ENCODE measurements around the gene CCR8.
"Not testable (repeated sequence)": the region's sequence is repeated elsewhere in the genome, so short reads cannot be mapped to it uniquely, and the experiment has no call there.

Gene CCR8

DNA sequence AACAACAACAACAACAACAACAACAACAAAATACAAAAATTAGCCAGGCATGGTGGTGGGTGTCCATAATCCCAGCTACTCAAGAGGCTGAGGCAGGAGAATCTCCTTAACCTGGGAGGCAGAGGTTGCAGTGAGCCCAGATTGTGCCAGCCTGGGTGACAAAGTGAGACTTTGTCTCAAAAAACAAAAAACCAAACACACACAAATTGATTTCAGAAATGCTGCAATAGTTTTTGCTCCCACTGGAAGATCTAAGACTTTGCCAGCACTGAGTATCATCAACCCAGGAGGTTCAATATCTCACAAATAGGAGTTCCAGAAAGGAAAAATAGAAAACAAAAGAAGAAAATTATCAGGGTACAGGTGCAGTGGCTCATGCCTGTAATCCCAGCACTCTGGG, 16.2 kb upstream of the CCR8 start:
- no peak for DNase-seq (ENCODE audit: low read depth in 4 of 4, low spot score in 1 of 4)

GRCh38 chr3:39315420-39315819, 14.1 kb upstream of the CCR8 start:
- no peak for DNase-seq (ENCODE audit: low read depth in 4 of 4, low spot score in 1 of 4)

DNA sequence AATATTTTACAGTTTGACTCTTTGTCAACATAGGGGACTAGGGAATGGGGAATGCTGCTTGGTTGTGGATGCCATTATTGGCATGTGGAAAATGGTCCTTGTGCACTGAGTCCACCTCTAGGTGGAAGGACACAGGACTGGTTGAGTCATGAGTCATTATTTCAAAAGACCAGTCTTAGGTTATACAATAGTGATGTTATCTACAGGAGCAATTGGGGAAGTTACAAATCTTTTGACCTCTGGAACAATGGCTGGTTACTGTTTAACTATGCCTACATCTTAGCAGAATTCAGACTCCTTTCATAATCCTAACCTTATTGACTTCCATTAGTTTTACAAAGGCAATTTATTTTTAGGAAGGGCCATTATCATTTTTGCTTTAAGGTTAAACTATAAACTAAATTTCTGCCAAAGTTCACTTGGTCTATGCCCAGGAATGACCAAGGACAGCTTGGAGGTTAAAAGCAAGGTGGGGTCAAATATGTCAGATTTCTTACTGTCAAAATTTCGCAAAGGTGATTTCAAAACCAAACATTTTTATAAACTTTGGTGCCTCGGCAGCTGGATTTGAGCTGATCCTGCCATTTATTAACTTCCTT, 11.8 kb upstream of the CCR8 start:
- DNase-seq (ENCODE audit: low read depth in 4 of 4, low spot score in 1 of 4) = no peak

DNA sequence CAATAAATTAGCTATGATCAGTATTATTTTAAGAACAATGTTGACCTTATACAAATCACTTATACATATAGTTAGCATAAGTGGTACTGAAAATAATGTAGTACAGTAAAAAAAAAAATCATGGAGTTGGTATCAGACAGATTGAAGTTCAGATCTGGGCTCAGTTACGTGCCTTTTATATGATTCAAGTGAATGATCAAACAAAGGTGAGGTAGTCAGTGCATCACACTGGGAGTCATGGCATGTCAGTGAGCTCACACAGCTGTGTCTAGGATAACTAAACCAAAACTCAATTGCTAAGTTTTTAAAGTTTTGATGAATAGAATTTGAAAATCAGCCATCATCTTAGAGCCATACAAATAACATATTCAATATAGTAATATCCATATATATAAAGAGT, 11.2 kb upstream of the CCR8 start:
- DNase-seq (ENCODE audit: low read depth in 4 of 4, low spot score in 1 of 4) = no peak

DNA sequence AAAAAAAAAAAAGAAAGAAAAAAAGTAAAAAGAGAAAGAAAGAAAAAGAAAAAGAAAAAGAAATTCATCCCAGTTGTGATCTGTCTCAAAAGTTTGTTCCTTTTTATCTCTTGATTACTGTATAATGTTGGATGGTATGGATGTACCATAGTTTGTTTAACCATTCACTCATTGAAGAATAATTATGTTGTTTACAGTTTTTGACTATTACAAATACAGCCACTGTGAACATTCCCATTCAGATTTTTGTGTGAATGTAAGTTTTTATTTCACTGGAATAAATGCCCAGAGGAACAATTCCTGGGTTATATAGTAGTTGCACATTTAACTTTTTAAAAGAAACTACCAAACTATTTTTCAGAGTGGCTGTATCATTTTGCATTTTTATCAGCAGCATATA, 10.3 kb upstream of the CCR8 start:
- no peak for DNase-seq (ENCODE audit: low read depth in 4 of 4, low spot score in 1 of 4)

DNA sequence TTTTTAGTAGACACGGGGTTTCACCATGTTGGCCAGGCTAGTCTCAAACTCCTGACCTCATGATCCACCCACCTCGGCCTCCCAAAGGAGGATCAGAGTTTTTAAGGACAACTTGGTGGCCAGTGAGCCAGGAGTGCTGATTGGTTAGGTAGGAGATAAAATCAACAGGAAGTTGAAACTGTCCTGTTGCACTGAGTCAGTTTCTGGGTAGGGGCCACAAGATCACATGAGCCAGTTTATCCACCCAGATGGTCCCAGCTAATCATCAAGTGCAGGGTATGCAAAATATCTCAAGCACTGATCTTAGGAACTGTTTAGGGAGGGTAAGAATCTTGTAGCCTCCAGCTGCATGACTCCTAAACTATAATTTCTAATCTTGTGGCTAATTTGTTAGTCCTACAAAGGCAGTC, 7.9 kb upstream of the CCR8 start:
- not testable (repeated sequence) for DNase-seq (ENCODE audit: low read depth in 4 of 4, low spot score in 1 of 4)

DNA sequence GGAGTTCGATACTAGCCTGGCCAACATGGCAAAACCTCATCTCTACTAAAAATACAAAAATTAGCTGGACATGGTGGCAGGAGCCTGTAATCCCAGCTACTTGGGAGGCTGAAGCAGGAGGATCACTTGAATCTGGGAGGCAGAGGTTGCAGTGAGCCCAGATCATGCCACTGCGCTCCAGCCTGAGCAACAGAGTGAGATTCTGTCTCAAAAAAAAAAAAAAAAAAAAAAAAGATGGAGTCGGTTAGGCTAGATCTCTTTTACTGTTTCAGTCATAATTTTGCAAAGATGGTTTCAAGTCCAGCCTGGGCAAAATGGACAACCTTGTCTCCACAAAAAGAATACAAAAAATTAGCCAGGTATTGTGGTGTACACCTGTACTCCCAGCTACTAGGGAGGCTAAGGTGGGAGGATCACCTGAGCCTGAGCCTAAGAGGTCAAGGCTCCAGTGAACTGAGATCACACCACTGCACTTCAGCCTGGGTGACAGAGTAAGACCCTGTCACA, 7.2 kb upstream of the CCR8 start:
- not testable (repeated sequence) for DNase-seq (ENCODE audit: low read depth in 4 of 4, low spot score in 1 of 4)

DNA sequence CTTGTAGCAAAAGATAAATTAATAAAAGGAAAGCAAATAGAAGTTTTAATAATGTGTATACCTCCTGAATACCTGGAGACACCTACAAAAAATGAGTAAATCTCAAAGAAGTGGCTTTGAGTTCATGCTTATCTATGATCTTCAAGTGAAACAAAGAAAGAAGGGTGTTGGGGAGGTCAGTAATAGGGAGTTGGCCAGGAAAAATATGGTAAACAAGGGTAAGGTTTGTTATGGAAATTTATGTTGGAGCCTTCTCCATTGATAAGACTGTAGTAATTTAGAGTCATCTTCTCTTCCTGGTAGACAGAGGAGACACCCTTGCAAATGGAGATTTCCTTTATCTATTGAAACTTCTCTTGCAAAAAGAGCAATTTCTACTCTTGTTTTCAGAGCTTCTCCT, 6.6 kb upstream of the CCR8 start:
- DNase-seq (ENCODE audit: low read depth in 4 of 4, low spot score in 1 of 4) = no peak

DNA sequence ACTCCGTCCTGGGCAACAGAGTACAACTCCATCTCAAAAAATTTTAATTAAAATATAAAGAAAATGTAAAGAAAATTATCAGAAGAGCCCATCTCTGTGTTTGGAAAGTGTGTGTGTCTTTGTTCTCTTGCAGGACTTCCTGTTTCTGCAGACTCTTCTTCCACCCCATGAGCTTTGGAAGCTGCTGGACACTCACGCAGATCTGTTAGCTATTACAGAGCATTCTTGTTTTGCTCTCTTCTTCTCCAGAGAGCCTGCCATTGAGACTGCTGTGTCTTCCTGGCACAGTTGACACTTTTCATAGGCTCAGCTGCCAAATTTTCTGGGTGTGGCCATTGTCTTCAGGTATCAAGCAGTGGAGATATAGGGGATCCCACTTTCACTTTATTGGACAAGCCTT, 6.0 kb upstream of the CCR8 start:
- DNase-seq (ENCODE audit: low read depth in 4 of 4, low spot score in 1 of 4) = no peak

DNA sequence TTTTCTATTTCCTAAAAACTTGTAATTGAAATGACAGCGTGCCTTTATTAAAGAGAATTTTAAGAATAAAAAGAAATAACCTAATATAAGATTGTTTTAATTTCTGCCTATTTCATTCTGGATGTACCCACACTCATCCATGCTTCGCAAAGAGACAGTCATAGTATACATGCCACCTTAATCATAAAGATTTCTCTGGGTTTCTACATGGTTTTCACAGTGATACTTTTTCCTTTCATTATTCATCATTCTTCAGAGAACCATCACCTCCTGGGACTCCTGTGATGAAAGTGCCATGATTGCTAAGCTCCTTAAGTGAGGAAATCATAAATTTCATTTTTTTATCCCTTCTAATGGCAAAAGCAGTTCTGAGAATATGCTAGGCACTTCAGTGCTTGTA, 4.3 kb upstream of the CCR8 start:
- DNase-seq (ENCODE audit: low read depth in 4 of 4, low spot score in 1 of 4) = no peak

GRCh38 chr3:39327053-39327745, 2.3 kb upstream of the CCR8 start:
- no peak for DNase-seq (ENCODE audit: low read depth in 4 of 4, low spot score in 1 of 4)

GRCh38 chr3:39327746-39328349, 1.7 kb upstream of the CCR8 start:
- DNase-seq (ENCODE audit: low read depth in 4 of 4, low spot score in 1 of 4) = peak in 2 of 4 experiments; percentile 2 to 28

- DNase-seq (ENCODE audit: low read depth in 4 of 4, low spot score in 1 of 4) = no peak
Measured at GRCh38 chr3:39330824-39331223, 1.3 kb downstream of the CCR8 start.

DNA sequence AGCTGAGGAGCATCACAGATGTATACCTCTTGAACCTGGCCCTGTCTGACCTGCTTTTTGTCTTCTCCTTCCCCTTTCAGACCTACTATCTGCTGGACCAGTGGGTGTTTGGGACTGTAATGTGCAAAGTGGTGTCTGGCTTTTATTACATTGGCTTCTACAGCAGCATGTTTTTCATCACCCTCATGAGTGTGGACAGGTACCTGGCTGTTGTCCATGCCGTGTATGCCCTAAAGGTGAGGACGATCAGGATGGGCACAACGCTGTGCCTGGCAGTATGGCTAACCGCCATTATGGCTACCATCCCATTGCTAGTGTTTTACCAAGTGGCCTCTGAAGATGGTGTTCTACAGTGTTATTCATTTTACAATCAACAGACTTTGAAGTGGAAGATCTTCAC, 3.0 kb downstream of the CCR8 start:
- no peak for DNase-seq (ENCODE audit: low read depth in 4 of 4, low spot score in 1 of 4)

DNA sequence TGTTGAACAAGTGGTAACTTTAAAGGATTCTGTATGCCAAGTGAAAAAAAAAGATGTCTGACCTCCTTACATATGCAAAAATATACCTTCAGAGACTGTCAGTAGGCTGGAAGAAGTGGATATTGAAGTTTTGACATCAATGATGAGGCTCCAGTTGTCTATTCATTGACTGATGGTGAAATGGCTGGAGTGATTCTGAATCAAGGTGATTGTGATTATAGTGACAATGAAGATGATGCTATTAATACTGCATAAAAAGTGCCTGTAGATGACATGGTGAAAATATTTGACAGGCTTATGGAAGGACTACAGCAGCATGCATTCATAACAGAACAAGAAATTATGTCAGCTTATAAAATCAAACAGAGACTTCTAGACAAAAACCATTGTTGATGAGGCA, 4.1 kb downstream of the CCR8 start:
- DNase-seq (ENCODE audit: low read depth in 4 of 4, low spot score in 1 of 4) = no peak

DNA sequence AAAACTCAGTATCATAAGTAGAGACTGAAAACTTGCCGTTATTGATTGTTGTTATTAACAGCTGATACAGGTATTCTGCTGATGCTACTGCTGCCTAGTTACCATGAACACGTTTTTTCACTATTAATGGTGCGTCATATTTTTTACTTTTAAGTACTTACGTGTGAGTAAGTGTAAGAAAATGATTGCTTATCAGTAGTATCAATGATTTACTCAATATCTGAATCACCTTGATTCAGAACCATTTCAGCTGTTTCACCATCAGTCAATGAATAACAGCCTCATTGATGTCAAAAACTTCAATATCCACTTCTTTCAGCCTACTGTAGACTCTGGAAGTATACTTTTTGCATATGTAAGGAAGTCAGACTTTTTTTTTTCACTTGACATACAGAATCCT, 4.7 kb downstream of the CCR8 start:
- no peak for DNase-seq (ENCODE audit: low read depth in 4 of 4, low spot score in 1 of 4)

- no peak for DNase-seq (ENCODE audit: low read depth in 4 of 4, low spot score in 1 of 4)
Measured at GRCh38 chr3:39338201-39338600, 8.7 kb downstream of the CCR8 start.

DNA sequence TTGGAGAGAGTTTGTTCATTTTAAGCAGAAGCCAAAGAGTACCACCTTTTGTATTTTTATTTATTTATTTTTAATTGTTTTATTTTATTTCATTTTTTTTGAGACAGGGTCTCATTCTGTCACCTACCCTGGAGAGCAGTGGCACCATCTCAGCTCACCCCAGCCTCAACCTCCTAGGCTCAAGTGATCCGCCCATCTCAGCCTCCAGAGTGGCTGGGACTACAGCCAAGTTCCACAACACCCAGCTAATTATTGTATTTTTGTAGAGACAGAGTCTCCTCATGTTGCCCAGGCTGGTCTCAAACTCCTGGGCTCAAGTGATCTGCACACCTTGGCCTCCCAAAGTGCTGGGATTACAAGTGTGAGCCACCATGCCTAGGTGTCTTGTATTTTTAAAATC, 9.6 kb downstream of the CCR8 start:
- no peak for DNase-seq (ENCODE audit: low read depth in 4 of 4, low spot score in 1 of 4)

DNA sequence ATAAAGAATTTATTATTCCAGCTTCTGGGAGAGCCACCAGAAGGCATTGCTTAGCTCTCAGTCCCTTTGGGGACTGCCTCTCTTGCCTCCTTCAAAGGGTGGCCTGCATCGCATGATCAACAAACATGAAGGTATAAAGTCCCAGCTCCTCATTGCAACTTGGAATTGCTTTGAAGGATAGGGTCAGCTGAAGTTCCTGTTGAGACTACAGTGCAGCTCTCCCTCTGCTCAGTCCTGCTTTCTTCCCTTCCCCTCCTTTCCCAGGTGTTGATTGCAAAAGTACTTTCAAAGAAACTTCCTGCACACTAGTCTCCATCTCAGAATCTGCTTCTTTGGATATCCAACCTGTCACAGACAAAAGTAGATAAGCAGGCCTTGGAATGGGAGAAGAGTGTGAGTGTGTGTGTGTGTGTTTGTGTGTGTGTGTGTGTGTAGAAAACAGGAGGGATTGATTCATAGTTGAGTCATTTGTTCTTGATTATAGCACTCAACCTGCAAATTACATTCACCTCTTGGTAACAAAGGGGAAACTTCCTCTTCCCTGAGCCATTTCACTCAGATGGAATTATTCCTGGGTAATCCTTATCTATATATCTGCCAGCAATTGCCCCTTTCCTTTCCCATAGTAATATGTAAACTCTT, 13.7 kb downstream of the CCR8 start:
- no peak for DNase-seq (ENCODE audit: low read depth in 4 of 4, low spot score in 1 of 4)

- no peak for DNase-seq (ENCODE audit: low read depth in 4 of 4, low spot score in 1 of 4)
Measured at GRCh38 chr3:39343760-39344159, 14.3 kb downstream of the CCR8 start.

GRCh38 chr3:39344746-39345344, 15.3 kb downstream of the CCR8 start:
- DNase-seq (ENCODE audit: low read depth in 4 of 4, low spot score in 1 of 4) = no peak

Measured in stimulated activated CD4-positive, alpha-beta T cell treated with anti-CD3 and anti-CD28 coated beads, Interleukin-1b, Interleukin-23, amount 100 ng/mL, for 24 hours (primary cell).